Psoas muscle (tissue), 8 donors: ENCODE results near the gene SYK. TPM values are rescaled to one million over a fixed set of nuclear protein-coding genes. Genes with fewer than 3 reads are reported as not detected.

Source experiments
- ATAC-seq, 4 donors: fragments of 200-7000 bp; cut with Tn5 transposase; one replicate each; pipeline ENCODE4 v1.9.1; 2020; ENCODE audit warnings: moderate library complexity in 3 of 4, mild to moderate bottlenecking in 2 of 4
- DNase-seq, 2 donors: peaks; one replicate each; pipeline ENCODE4 v3.0.0-alpha.2; 2020
- H3K27ac ChIP-seq: fragments of 200-600 bp; one replicate; pipeline ENCODE4 v1.8.0; 2022
- H3K27me3 ChIP-seq, 3 donors: fragments of 200-600 bp in 1 of 3; one replicate each; pipeline versions ENCODE4 v1.6.1 to v1.8.0; 2013 to 2022; ENCODE audit warnings: low read length in 2 of 3, mild to moderate bottlenecking in 2 of 3, moderate library complexity in 1 of 3; ENCODE audit not compliant: insufficient read depth in 3 of 3
- H3K36me3 ChIP-seq, 2 donors: fragments of 200-600 bp in 1 of 2; one replicate each; pipeline versions ENCODE4 v1.6.1 to v1.8.0; 2013 to 2022; ENCODE audit warnings: low read depth in 1 of 2, mild to moderate bottlenecking in 1 of 2, moderate library complexity in 1 of 2; ENCODE audit not compliant: insufficient read depth in 1 of 2
- H3K4me1 ChIP-seq: fragments of 200-600 bp; one replicate; pipeline ENCODE4 v1.8.0; 2022
- H3K4me3 ChIP-seq: fragments of 200-600 bp; one replicate; pipeline ENCODE4 v1.8.0; 2022; ENCODE audit warnings: mild to moderate bottlenecking
- H3K9me3 ChIP-seq: fragments of 200-600 bp; one replicate; pipeline ENCODE4 v1.8.0; 2022
- WGBS, 3 donors: extraction: QIAGEN DNeasy Blood & Tissue Kit; methylation state at CpG; one replicate each; pipeline versions ENCODE4 v1.1.6 to v1.1.7; 2013; 5-methylcytosine and 5-hydroxymethylcytosine counted together
- intact Hi-C, 2 donors: fragments of 100-400 bp; cut with DNase I; formaldehyde crosslinking; loops; one replicate each; pipeline versions ENCODE4 v1.11.0 to v1.14.2; 2022
- polyA plus RNA-seq, 3 donors: library from polyadenylated mRNA; stranded (reverse); fragments of 200-250 nt; gene quantifications; one replicate each; pipeline ENCODE4 v1.2.3, GENCODE V29; 2013
- total RNA-seq, 4 donors: library from RNA; stranded (reverse); fragmentation: NEBNext Ultra II Directional in 2 of 4; extraction: Animal tissue kit (Norgen Biotek cat#: 25700) in 2 of 4; gene quantifications; one replicate each; pipeline versions ENCODE4 v1.2.1 to v1.2.4, GENCODE V29; 2021 to 2023
- TF ChIP-seq, protein P1 (sequence below): fragments of 200-600 bp; IDR thresholded peaks from one replicate; pipeline ENCODE4 v1.8.0; 2022; ENCODE audit warnings: antibody characterized with exemption
- donor health status: healthy with polysubstance abuse.
- donor health status: DM: no; HTN: no; CAD: no; lungs with moderate emphysema.
- donor health status: Bipolar disorder and iron deficiency.
- donor health status: healthy.
- donor health status: DM: yes; HTN: yes; CAD: no.
- donor health status: DM: no; HTN: no; CAD: no.
- donor health status: DM: no; HTN: no; CAD: no.
- donor health status: DM: yes; HTN: yes; CAD: no.

SYK gene
- total and polyA plus RNA-seq, 7 donors, result 0.40 to 2.8 (median 1.4) TPM

GRCh38 chr9:90855208-90855902 is 53.7 kb downstream of the SYK start:
- no peak for DNase-seq
- no peak overlapping the region for H3K4me3 ChIP-seq
- H3K27ac ChIP-seq, result no peak overlapping the region
- no peak for ATAC-seq
- no peaks in the 10 kb centered on the region for H3K36me3 ChIP-seq
- TF ChIP-seq, protein P1, sequence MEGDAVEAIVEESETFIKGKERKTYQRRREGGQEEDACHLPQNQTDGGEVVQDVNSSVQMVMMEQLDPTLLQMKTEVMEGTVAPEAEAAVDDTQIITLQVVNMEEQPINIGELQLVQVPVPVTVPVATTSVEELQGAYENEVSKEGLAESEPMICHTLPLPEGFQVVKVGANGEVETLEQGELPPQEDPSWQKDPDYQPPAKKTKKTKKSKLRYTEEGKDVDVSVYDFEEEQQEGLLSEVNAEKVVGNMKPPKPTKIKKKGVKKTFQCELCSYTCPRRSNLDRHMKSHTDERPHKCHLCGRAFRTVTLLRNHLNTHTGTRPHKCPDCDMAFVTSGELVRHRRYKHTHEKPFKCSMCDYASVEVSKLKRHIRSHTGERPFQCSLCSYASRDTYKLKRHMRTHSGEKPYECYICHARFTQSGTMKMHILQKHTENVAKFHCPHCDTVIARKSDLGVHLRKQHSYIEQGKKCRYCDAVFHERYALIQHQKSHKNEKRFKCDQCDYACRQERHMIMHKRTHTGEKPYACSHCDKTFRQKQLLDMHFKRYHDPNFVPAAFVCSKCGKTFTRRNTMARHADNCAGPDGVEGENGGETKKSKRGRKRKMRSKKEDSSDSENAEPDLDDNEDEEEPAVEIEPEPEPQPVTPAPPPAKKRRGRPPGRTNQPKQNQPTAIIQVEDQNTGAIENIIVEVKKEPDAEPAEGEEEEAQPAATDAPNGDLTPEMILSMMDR, result no peak
- 69 to 73% (median 70%) methylated on average over 5 of the region's 5 CpGs for WGBS, 3 donors
- intact Hi-C loops, result no loop called here
- no peaks in the 10 kb centered on the region for H3K4me1 ChIP-seq
- no peaks in the 10 kb centered on the region for H3K9me3 ChIP-seq
- H3K27me3 ChIP-seq, result no peaks in the 10 kb centered on the region

- Histone ChIP-seq H3K36me3 (no peaks in the 10 kb centered on the region), H3K27ac (no peak overlapping the region), H3K9me3 (no peaks in the 10 kb centered on the region), H3K4me3 (no peak overlapping the region), H3K27me3 (no peaks in the 10 kb centered on the region), H3K4me1 (no peaks in the 10 kb centered on the region)
- ATAC-seq, result no peak
- intact Hi-C loops, result no loop called here
- no peak for DNase-seq
- WGBS, 3 donors, result 74 to 80% (median 76%) methylated on average over 6 of the region's 6 CpGs
- TF ChIP-seq, protein P1, result no peak
Observed at GRCh38 chr9:90857091-90857490, 55.5 kb downstream of the SYK start.

- ATAC-seq (no peak), DNase-seq (no peak)
- no peak overlapping the region for H3K4me3 ChIP-seq
- H3K4me1 ChIP-seq, result no peaks in the 10 kb centered on the region
- 86 to 93% (median 90%) methylated on average over 5 of the region's 5 CpGs for WGBS, 3 donors
- intact Hi-C loops, result no loop called here
- no peaks in the 10 kb centered on the region for H3K36me3 ChIP-seq
- H3K27me3 ChIP-seq, result no peaks in the 10 kb centered on the region
- H3K27ac ChIP-seq, result no peak overlapping the region
- TF ChIP-seq, protein P1, result no peak
- H3K9me3 ChIP-seq, result no peaks in the 10 kb centered on the region
Observed at GRCh38 chr9:90857855-90858254, 56.2 kb downstream of the SYK start.

DNA sequence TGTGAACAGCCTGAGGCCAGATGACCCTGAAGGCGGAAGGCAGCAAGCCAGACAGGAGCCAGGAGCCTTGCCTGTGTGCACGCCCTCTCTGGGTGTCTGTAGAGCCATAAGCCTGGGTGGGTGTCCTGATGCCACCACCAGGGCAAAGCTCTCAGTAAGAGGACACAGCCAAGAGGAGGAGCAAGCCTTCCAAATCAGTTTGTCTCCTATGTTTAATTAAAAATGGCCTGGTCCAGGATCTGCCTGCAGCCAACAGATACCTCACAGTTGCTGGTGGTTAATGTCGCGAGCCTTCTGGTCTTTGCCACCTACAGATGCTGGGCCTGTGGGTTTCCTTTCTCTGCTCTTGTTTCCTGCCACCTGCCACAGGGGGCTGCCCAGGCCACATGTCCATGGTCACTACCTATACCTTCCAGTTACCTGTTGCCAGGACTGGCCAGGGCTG is 56.9 kb downstream of the SYK start:
- no peaks in the 10 kb centered on the region for H3K36me3 ChIP-seq
- H3K4me3 ChIP-seq, result no peak overlapping the region
- TF ChIP-seq, protein P1, result no peak
- no peaks in the 10 kb centered on the region for H3K4me1 ChIP-seq
- H3K27ac ChIP-seq, result no peak overlapping the region
- 83 to 92% (median 86%) methylated on average over 4 of the region's 4 CpGs for WGBS, 3 donors
- DNase-seq, result no peak
- ATAC-seq, result no peak
- no peaks in the 10 kb centered on the region for H3K9me3 ChIP-seq
- intact Hi-C loops, result no loop called here
- H3K27me3 ChIP-seq, result no peaks in the 10 kb centered on the region

GRCh38 chr9:90860382-90860781 is 58.8 kb downstream of the SYK start:
- Histone ChIP-seq H3K27me3 (no peaks in the 10 kb centered on the region), H3K36me3 (no peaks in the 10 kb centered on the region), H3K4me3 (no peak overlapping the region), H3K4me1 (no peaks in the 10 kb centered on the region), H3K27ac (no peak overlapping the region), H3K9me3 (no peaks in the 10 kb centered on the region)
- intact Hi-C loops, result no loop called here
- DNase-seq (no peak), ATAC-seq (no peak)
- WGBS, 3 donors, result 87 to 90% (median 88%) methylated on average over 5 of the region's 5 CpGs
- TF ChIP-seq, protein P1, result no peak
